NCI-H1694 treated with DMSO at 0.1 percent for 48 hours (cell line): ENCODE data around the gene ATXN7L3B.
"Not testable (repeated sequence)": the region's sequence is repeated elsewhere in the genome, so short reads cannot be mapped to it uniquely, and the experiment has no call there.

Experiments
- DNase-seq: peaks from one replicate; lab custom pipeline; 2025; lab: John Stamatoyannopoulos, UW

ATXN7L3B gene, protein sequence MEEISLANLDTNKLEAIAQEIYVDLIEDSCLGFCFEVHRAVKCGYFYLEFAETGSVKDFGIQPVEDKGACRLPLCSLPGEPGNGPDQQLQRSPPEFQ

DNA sequence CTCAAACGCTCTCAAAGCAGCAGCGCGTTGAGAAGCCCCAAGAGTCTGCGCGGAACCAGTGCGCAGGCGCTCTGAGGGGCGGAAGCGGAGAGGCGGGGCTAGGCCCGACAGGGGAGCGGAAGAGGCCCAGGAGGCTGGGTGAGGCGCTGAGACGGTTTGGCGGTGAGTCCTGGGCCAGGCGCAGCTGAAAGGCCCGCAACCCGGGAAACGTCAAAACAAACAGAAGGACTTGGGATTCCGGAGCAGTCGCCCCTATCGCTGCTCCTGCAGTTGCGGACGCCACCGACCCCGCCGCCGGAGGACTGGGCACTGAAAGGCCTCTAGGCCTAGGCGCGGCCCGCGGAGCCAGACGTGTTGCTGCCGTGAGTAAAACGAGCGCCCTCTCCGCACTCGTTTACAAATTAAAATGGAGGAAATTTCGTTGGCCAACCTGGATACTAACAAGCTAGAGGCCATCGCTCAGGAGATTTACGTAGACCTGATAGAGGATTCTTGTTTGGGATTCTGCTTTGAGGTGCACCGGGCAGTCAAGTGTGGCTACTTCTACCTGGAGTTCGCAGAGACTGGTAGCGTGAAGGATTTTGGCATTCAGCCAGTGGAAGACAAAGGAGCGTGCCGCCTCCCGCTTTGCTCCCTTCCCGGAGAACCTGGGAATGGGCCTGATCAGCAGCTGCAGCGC is at the start of gene ATXN7L3B:
TSS of gene ATXN7L3B (plus strand) at position 129 of the 679 bp plus-strand sequence. CDS start at position 407, 278 bp downstream.
- DNase-seq: peak; percentile 86

DNA sequence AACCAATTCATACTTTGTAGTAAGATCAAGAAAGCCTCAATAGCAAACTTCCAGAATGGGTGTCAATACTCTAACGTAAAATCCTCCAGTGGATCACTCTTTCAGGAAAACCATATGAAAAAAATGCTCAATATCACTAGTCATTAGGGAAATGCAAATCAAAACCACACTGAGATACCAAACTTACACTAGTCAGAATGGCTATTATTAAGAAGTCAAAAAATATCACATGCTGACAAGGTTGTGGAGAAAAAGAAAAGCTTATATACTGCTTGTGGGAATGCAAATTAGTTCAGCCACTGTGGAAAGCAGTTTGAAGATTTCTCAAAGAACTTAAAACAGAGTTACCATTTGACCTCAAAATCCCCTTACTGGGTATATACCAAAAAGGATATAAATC is 49.5 kb upstream of the ATXN7L3B start:
- DNase-seq: no peak

DNA sequence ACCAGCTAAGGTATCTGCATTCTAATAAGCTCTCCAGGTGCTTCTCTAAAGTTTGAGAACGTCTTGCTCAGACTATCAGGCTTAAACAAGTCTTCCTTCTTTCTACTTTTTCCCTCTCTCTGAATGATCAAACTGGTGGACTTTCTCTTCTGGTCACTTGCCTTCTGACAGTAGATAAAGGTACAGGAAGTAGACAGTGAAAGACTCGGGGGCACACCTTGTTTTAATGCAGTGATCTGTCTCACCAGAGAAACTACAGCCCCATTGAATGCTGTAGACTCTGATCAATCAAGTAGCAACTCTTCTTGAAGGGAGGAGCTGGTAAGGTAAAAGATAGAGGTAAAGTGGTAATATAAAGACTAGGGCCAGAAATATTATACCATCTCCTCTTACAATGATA is 48.1 kb upstream of the ATXN7L3B start:
- DNase-seq: no peak

DNA sequence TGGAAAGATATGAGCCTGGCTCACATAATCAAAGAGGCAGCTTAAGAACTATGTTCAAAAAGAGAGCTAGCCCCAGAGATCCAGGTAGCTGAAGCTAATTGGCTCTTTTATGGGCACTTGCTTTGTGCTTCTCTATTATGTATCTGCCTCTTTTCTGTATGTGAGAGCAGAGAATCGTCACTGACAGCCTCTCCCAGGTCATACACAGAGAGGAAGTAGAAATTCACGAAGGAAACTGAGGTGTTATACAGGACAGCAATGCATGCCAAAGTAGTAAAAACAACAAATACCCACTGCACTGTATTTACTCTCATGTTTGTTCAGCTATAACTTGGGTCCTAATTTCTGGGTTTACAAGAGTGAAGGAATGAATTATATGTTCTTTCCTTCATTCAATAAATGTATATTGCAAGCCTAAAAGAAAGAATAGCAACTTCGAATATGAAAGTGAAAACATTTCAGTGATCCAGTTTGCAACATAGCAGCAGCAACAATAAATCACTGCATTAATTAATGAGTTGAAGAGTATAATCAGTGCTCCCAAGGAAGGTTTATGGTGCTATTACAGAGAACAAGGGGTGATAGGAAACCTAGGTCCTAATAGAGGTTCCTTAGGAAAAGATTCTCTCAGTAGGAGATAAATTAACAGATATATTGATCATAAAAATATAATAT is 47.1 kb upstream of the ATXN7L3B start:
- no peak for DNase-seq

DNA sequence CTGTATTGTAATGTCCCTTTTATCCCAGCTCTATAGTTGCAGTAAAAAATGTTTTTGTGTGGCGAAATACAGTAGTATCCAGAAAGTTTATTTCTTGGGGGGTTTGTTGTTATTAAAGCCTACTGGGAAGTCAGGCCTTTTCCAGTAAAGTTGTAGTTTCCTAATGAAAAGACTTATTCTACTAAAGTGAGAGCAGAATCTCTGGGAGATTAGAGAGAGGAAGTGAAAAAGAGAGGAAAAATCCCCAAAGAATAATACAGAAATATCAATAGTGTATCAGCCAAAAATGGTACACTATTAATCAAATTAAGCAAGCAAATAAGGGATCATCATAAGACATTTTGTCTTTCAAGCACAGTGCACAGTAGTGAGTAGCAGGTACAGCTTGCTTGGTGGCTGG is 46.3 kb upstream of the ATXN7L3B start:
- DNase-seq: no peak

DNA sequence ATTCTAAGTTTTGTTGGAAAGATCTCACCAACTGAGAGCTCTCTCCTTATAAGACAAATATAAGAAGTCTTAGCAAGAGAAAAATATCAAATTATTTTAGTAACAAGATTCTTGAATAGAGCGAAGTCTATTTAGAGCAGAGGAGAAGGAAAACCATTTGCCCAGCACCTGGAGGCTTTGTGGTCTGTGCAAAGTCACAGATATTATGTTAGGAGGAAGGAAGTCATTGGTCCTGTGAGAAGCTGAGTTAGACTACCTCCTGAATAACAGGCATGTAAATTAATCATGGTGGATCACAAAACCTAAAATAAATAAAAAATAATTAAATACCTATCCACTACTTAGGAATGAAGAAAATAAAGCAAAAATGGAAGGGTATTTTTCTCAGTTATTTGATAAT is 38.4 kb upstream of the ATXN7L3B start:
- DNase-seq: no peak

DNA sequence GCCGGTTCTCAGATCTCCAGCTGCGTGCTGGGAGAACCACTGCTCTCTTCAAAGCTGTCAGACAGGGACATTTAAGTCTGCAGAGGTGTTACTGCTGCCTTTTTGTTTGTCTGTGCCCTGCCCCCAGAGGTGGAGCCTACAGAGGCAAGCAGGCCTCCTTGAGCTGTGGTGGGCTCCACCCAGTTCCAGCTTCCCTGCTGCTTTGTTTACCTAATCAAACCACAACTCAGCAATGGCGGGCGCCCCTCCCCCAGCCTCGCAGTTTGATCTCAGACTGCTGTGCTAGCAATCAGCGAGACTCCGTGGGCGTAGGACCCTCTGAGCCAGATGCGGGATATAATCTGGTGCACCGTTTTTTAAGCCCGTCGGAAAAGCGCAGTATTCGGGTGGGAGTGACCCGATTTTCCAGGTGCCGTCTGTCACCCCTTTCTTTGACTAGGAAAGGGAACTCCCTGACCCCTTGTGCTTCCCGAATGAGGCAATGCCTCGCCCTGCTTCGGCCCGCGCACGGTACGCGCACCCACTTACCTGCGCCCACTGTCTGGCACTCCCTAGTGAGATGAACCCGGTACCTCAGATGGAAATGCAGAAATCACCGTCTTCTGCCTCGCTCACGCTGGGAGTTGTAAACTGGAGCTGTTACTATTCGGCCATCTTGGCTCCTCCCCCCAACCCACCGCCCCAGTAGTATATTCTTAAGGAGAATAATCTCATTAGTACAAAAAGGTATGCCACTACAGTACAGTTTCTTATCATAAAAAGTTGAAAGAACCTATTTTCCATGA is 28.6 kb upstream of the ATXN7L3B start:
- DNase-seq: not testable (repeated sequence)

DNA sequence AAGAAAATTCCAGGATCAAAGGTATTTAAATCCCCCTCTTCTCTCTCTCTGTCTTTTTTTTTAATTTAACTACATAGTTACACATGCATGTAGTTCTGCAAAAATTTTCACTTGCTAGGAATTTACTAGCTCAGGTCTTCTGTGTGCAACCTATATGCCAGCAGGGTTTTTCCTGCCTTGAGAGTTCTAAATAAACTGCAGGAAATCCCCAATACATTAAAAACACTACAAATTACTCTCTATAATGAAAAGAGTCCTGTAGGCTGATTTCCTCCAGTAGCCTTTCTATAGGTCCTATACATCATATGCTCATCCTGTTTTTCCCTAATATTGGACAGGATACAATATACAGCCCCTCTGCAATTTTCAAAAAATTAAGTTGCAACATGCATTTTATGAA is 27.7 kb upstream of the ATXN7L3B start:
- no peak for DNase-seq

DNA sequence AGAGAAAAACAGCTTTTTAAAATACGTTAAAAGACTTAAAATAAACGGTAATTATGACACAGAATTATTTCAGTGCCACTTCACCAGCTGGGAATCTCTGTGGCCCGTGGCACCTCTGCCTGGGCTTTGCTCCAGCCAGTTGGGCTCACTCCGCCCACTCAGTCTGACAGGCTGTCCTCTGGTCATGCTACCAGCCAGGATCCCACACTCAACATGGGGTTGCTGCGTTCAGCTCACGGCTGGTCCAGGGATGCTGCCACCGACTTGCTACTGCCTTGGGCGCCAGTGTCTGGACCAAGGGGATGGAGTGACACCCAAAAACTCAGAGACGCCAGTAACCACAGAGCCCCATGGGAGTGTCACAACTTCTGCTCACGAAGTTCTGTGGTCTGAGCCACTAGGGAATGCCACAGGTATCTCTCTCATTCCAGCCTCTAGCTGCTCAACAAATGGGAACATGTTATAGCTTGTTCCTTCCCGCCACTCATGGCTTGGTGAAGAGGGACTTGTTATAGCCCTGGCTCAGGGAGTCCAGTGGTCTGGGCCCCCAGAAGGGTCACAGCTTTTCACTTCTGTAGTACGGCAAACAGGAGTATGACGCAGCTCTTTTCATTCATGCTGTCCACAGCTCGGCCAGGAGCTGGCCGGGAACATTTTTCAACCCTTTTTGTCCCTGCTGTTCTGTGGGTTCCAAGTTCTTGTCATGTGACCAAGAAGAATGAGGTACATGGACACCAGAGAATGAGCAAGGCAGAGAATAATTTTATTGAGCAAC is 23.4 kb upstream of the ATXN7L3B start:
- no peak for DNase-seq

DNA sequence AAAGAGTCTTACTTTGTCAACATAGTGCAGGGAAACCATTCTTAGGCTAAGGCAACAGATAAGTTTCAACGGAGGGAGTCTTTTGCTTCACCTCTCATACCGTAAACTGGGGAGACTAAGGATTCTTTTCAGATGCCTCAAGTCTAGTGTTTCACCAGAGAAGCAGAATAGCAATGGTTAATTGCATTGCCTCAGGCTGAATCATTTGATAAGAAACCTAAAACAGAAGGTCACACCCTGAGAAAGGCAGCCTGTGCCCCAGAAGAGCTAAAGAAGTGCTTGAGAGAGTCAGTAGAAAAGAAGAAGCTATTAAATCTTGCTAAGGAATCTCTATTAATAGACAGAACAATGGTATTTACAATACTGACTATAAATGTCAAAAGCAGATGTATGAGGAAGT is 21.8 kb upstream of the ATXN7L3B start:
- no peak for DNase-seq

DNA sequence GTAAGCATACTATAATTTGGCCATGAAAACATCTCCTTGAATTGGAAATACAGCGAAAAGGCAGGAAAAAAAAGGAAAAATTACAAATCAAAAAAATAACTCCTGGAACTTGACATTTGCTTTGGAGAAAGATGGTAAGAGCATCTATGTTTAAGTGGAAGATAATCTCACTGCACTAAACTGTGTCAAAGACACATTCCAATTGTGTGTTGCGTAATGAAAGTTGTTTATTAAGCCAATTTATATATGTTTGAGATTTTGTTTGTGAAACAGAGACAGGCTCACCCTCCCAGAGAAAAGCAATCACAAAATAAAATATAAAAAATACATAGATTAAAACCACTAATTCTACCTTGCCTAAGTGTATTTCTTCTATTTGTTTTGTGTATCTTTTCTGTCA is 11.1 kb upstream of the ATXN7L3B start:
- DNase-seq: no peak

DNA sequence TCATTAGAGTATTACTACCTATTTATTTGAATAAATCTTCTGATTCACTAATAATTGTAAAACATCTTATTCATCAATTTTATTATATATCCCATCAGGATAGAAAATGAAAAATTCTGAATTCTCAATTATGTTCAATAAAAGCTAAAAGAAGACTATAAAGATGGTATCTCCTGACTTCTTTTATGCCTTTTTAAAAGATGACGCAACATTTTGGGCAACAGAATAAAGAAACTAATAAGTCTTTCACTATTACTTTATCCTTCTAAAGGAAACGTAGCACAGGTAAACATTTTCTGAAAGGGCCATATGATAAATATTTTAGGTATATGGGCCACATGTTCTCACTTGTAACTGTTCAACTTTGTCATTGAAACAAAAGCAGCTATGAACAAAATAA is 10.1 kb upstream of the ATXN7L3B start:
- DNase-seq: no peak

DNA sequence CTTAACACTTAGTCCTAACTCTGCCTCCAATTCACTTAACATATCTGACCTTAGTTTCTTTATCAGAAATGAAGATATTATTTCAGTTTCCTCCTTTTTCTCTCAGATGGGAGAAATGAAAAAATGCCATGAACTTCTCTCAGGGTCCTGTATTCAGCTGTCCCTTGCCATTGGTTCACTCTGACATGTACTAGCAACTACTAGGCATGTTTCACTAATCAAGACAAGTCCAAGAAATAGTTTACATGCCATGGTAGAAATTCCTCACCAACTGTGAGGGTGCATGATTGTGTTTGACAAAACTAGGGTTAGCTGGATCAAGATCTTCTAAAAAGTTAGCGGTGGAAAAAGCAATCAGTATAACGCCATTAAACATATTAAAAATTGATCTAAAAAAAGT is 7.0 kb upstream of the ATXN7L3B start:
- no peak for DNase-seq

DNA sequence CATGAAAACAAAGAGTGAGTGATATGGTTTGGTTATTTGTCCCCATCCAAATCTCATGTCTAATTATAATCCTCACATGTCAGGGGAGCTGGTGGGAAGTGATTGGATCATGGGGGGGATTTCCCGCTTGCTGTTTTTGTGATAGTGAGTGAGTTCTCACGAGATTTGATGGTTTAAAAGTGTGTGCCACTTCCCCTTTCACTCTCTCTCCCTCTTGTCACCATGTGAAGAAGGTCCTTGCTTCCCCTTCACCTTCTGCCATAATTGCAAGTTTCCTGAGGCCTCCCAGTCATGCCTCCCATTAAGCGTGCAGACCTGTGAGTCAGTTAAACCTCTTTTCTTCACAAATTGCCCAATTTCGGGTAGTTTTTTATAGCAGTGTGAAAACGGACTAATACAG is 2.1 kb upstream of the ATXN7L3B start:
- no peak for DNase-seq

DNA sequence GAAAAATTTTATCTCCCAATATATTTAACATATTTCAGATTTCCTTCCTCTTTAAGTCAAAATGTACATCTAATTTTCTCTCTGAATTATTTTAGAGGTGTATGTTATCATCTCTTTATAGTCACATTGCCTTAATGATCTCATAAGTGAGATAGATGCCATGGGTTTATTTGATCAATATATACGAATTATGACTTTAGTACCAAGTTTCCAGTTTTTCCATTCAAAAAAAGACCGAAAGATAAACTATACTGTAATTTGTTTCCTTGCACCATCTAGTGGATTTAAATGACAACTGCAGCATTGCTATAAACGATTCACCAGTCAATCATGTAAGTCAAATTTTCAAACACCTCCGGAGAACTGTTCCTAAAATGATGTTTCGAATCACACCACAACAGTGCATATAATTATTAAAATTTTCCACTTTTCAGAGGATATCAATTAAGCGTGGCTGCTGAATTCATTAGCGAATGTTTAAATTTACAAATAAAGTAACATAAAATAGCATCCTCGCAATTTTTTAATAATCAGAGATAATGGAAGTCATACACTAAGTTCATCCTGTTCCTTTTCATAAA is 419 bp upstream of the ATXN7L3B start:
- peak; percentile 77 for DNase-seq

DNA sequence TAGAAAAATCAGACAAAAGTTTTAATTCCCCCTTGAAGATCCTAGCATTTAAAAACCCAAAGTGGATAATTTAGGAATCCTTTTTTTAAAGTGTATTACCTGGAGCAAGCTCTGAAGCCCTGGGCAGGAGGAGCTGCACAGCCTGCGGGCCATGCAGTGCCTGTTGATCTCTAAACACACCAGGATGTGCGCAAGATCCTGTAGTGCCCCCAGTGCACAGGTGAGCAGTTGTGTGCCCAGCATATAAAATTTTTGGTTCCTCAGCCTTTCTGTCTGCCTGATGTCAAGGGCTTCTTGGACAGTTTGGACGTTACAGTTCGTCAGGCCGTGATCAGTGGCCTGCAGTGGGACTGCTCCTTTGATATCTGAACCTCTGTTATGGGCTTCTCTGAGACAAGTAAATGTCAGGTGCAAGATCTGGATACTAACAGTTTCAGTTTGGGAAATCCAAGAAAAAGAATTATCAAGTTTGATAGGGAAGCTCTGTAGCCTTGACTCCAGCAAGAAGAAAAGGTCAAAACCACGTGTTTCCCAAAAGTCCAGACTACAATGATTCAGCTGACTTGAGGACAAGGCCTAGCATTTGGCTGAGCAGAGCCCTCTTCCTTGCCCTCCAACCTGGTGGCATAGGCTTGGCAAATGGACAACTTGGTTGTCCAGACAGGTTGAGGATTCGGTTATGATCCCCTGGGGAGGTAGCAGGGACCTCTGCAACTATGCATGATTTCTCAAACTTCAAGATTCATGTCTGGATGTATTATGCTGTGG is 1.0 kb downstream of the ATXN7L3B start:
- DNase-seq: no peak

DNA sequence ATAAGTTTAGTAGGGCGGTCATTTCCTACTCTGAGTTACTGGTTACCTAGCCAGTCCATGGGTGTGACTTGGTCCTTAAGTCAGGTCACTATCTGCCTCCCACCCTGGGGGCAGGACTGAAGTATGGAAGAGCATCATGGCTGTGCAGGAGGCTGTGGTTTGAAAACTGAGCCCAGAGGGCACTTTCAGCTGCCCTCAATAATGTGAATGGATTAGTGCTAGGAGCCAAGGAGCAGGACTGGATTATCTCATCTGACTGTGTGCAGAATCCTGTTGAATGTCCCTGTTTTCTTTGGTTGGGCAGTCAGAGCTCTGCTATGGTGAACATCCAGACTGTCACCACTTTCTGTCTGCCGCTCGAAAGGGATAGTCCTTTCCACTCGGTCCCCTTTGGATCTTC is 1.6 kb downstream of the ATXN7L3B start:
- DNase-seq: no peak

DNA sequence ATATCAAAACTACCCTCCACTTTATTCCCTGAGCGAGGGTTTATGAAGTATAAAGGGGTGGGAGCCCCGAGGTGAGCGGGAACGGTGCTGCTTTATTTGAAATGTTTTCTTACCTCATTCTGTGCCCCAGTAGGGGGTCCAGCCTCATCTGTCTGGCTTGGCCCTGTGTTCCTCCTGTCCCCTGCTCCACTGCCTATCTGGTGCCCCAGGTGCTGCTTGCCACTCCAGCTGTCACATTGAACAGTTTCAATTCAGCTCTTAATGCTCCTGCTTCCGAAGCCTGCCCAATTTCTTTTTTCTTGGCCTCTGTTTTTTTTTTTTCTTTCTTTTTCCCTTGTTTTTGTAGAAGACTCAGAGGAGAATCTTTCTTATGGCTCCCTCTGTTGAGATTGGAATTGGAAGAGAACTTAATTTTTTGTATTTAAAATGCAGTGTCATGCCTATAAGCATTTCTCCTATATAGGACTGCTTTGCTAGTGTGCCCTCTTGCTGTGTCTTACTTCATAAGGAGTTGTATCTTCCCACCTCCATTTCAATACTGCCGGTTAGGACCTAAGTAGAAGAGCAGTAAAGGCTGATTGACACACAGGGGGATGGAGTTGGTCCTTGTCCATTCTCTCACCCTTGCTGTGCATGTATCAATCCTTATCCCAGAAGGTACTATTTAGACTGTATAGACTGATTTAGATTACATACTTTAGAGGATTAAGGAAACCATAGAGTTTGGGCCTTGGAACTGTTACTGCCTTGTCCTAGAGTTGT is 2.3 kb downstream of the ATXN7L3B start:
- no peak for DNase-seq

DNA sequence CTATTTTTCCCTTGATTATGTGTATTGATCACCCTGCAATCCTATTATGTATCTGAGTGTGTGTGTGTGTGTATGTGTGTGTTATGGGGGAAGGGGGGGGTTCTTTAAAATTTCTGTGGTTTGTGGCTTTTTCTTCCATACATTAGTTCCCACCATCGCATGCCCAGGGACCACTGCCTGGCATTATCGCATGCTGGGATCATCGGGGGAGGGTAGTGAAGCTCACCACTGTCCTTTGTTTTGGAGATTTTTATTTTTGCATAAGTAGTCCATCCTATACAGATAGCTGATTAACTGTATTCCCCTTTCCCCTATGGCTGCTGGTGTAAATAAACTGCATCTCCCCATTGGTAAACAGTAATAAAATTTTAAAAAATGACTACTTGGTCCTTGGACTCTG is 3.4 kb downstream of the ATXN7L3B start:
- DNase-seq: no peak

DNA sequence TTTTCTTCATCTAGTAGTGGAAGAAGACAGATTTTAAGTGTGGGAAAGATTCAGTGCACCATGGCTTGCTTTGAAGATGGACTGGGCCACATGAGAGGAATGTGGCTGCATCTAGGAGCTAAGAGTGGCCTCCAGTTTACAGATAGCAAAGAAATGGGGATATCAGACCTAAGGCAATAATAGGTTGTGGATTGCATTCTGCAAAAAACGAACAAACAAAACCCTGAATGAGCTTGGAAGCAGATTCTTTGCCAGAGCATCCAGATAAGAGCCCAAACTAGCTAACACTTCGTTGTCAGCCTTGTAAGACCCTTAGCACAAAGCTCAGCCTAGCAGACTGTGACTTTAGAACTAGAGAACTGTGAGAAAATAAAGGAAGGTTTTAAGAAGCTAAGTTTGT is 9.6 kb downstream of the ATXN7L3B start:
- no peak for DNase-seq
